ENCODE data around the gene CARD10. TPM values are rescaled to one million over a fixed set of nuclear protein-coding genes. Genes with fewer than 3 reads are reported as not detected.

CARD10 gene
- polyA plus RNA-seq, 1 of the 3 experiments (the other 2 are of a cell fraction) = 14.5 TPM

DNA sequence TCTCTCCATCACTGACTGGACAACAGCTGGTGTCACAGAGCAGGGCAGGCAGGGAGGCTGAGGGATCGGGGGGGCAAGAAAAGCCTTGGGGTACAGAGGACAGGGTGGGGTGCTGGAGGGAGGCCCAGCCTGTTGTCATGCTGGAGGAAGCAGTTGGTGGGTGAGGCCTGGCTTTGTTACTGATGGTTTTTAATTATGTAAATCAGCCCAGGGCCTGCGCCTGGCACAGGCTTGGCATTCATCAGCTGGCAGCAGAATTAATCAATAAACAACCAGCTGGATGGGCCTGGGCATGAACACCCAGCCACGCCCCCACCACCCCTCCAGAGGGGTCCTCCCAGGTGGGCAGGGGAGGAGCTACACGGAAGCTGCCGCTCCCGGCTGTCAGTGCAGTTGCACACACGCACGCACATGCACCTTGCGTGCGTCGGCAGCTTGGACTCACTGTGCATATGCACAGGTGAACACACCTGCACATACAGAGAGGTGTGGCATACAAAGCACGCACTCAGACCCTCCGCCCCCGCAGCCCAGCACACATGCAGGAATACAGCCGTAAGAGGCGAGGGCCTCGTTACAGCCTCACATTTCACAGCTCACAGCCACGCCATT is 70.6 kb downstream of the CARD10 start:
- Histone ChIP-seq H3K9me3 (no peaks in the 10 kb centered on the region), H3K4me1 (ENCODE audit: control insufficient read depth in 1 of 2, insufficient read depth in 2 of 2, low read depth in 1 of 2, low read length in 1 of 2) (no peaks in the 10 kb centered on the region; a peak in 1 of 4 replicates), H3K27ac (ENCODE audit: low read depth in 2 of 2, low read length in 1 of 2) (no peak overlapping the region), H3K9me2 (no peaks in the 10 kb centered on the region), H3K79me2 (ENCODE audit: insufficient read depth) (no peaks in the 10 kb centered on the region), H3K36me3 (replicated peaks in 1 of 2; ENCODE audit: control insufficient read depth in 1 of 2, insufficient read depth in 2 of 2, low read length in 1 of 2) (no peaks in the 10 kb centered on the region), H3K4me3 (ENCODE audit: low read depth in 2 of 2, low read length in 1 of 2) (no peak overlapping the region), H3K9ac (no peak overlapping the region), H4K20me1 (ENCODE audit: insufficient read depth) (no peaks in the 10 kb centered on the region), H3F3A (replicated peaks; ENCODE audit: insufficient read depth) (no peaks in the 10 kb centered on the region), H2AFZ (ENCODE audit: low read depth) (no peak overlapping the region), H3K4me2 (no peak overlapping the region), H3K27me3 (ENCODE audit: insufficient read depth) (no peaks in the 10 kb centered on the region)
- CTCF ChIA-PET = interaction anchor here (1.0 to 6.2 kb wide), 7 partner anchors 9 to 181 kb away, joined by 3 to 33 read pairs (median 6); no protein-coding TSS in a partner anchor
- POLR2A ChIA-PET = no interaction called here
- no peak for DNase-seq
- no peak for TF ChIP-seq GABPA (IDR thresholded peaks at IDR 0.05; ENCODE audit: low read depth)
- no peak for TF ChIP-seq JUND (IDR thresholded peaks at IDR 0.05)
- no peak for TF ChIP-seq TCF12 (IDR thresholded peaks at IDR 0.05)
- TF ChIP-seq, protein P1, sequence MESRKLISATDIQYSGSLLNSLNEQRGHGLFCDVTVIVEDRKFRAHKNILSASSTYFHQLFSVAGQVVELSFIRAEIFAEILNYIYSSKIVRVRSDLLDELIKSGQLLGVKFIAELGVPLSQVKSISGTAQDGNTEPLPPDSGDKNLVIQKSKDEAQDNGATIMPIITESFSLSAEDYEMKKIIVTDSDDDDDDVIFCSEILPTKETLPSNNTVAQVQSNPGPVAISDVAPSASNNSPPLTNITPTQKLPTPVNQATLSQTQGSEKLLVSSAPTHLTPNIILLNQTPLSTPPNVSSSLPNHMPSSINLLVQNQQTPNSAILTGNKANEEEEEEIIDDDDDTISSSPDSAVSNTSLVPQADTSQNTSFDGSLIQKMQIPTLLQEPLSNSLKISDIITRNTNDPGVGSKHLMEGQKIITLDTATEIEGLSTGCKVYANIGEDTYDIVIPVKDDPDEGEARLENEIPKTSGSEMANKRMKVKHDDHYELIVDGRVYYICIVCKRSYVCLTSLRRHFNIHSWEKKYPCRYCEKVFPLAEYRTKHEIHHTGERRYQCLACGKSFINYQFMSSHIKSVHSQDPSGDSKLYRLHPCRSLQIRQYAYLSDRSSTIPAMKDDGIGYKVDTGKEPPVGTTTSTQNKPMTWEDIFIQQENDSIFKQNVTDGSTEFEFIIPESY (IDR thresholded peaks at IDR 0.05; ENCODE audit: borderline replicate concordance, low read depth) = no peak
- TF ChIP-seq EP300 (IDR thresholded peaks at IDR 0.05; ENCODE audit: borderline replicate concordance in 1 of 2, low read depth in 1 of 2, low read length in 1 of 2) = no peak
- no peak for TF ChIP-seq CHD2 (IDR thresholded peaks at IDR 0.05; ENCODE audit: low read length, partially characterized antibody)
- TF ChIP-seq, protein P2, sequence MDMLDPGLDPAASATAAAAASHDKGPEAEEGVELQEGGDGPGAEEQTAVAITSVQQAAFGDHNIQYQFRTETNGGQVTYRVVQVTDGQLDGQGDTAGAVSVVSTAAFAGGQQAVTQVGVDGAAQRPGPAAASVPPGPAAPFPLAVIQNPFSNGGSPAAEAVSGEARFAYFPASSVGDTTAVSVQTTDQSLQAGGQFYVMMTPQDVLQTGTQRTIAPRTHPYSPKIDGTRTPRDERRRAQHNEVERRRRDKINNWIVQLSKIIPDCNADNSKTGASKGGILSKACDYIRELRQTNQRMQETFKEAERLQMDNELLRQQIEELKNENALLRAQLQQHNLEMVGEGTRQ (IDR thresholded peaks at IDR 0.05; ENCODE audit: borderline replicate concordance, low read depth, low read length) = no peak
- 78% methylated on average over 7 of the region's 18 CpGs for WGBS (ENCODE audit: low lambda C conversion rate)

DNA sequence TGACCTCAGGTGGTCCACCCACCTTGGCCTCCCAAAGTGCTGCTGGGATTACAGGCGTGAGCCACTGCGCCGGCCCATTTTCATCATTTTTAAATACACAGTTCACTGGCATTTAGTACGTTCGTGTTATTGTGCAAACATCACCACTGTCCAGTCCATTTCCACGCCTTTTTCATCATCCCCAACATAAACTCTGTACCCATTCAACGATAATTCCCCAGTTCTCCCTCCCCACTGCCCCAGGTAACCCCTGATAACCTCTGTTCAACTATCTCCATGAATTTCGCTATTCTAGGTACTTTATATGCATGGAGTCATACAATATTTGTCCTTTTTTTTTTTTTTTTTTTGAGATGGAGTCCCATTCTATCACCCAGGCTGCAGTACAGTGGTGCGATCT is 73.7 kb downstream of the CARD10 start:
- ChIA-PET POLR2A (no interaction called here), CTCF (interaction anchor here (0.8 to 6.2 kb wide), 6 partner anchors 10 to 247 kb away, joined by 3 to 33 read pairs (median 4); no protein-coding TSS in a partner anchor)
- H2AFZ ChIP-seq (ENCODE audit: low read depth) = no peak overlapping the region
- no peak for DNase-seq
- 89% methylated on average over 9 of the region's 9 CpGs for WGBS (ENCODE audit: low lambda C conversion rate)
- no peak overlapping the region for H3K9ac ChIP-seq
- H3K9me2 ChIP-seq = no peaks in the 10 kb centered on the region
- no peaks in the 10 kb centered on the region for H3K79me2 ChIP-seq (ENCODE audit: insufficient read depth)
- no peaks in the 10 kb centered on the region; a peak in 1 of 4 replicates for H3K4me1 ChIP-seq (ENCODE audit: control insufficient read depth in 1 of 2, insufficient read depth in 2 of 2, low read depth in 1 of 2, low read length in 1 of 2)
- H3K27ac ChIP-seq (ENCODE audit: low read depth in 2 of 2, low read length in 1 of 2) = no peak overlapping the region
- no peaks in the 10 kb centered on the region for H3K27me3 ChIP-seq (ENCODE audit: insufficient read depth)
- no peaks in the 10 kb centered on the region for H3K36me3 ChIP-seq (replicated peaks in 1 of 2; ENCODE audit: control insufficient read depth in 1 of 2, insufficient read depth in 2 of 2, low read length in 1 of 2)
- H3K9me3 ChIP-seq = no peaks in the 10 kb centered on the region
- no peaks in the 10 kb centered on the region for H4K20me1 ChIP-seq (ENCODE audit: insufficient read depth)
- H3K4me3 ChIP-seq (ENCODE audit: low read depth in 2 of 2, low read length in 1 of 2) = no peak overlapping the region
- H3F3A ChIP-seq (replicated peaks; ENCODE audit: insufficient read depth) = no peaks in the 10 kb centered on the region
- no peak overlapping the region for H3K4me2 ChIP-seq
- TF ChIP-seq RAD21 (IDR thresholded peaks at IDR 0.05; ENCODE audit: low read length) (no peak), RCOR1 (IDR thresholded peaks at IDR 0.05; ENCODE audit: low read length) (no peak), TCF12 (IDR thresholded peaks at IDR 0.05) (no peak), TAF1 (IDR thresholded peaks at IDR 0.05; ENCODE audit: borderline replicate concordance, low read depth, low read length) (no peak), NRF1 (IDR thresholded peaks at IDR 0.05; ENCODE audit: low read depth, low read length) (no peak)
- TF ChIP-seq, protein P3, sequence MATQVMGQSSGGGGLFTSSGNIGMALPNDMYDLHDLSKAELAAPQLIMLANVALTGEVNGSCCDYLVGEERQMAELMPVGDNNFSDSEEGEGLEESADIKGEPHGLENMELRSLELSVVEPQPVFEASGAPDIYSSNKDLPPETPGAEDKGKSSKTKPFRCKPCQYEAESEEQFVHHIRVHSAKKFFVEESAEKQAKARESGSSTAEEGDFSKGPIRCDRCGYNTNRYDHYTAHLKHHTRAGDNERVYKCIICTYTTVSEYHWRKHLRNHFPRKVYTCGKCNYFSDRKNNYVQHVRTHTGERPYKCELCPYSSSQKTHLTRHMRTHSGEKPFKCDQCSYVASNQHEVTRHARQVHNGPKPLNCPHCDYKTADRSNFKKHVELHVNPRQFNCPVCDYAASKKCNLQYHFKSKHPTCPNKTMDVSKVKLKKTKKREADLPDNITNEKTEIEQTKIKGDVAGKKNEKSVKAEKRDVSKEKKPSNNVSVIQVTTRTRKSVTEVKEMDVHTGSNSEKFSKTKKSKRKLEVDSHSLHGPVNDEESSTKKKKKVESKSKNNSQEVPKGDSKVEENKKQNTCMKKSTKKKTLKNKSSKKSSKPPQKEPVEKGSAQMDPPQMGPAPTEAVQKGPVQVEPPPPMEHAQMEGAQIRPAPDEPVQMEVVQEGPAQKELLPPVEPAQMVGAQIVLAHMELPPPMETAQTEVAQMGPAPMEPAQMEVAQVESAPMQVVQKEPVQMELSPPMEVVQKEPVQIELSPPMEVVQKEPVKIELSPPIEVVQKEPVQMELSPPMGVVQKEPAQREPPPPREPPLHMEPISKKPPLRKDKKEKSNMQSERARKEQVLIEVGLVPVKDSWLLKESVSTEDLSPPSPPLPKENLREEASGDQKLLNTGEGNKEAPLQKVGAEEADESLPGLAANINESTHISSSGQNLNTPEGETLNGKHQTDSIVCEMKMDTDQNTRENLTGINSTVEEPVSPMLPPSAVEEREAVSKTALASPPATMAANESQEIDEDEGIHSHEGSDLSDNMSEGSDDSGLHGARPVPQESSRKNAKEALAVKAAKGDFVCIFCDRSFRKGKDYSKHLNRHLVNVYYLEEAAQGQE (IDR thresholded peaks at IDR 0.05; ENCODE audit: low read depth, low read length) = no peak
- TF ChIP-seq, protein P2 (IDR thresholded peaks at IDR 0.05; ENCODE audit: borderline replicate concordance, low read depth, low read length) = no peak
- TF ChIP-seq, protein P4, sequence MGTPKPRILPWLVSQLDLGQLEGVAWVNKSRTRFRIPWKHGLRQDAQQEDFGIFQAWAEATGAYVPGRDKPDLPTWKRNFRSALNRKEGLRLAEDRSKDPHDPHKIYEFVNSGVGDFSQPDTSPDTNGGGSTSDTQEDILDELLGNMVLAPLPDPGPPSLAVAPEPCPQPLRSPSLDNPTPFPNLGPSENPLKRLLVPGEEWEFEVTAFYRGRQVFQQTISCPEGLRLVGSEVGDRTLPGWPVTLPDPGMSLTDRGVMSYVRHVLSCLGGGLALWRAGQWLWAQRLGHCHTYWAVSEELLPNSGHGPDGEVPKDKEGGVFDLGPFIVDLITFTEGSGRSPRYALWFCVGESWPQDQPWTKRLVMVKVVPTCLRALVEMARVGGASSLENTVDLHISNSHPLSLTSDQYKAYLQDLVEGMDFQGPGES (IDR thresholded peaks at IDR 0.05; ENCODE audit: low read depth, low read length) = no peak
- TF ChIP-seq, protein P1 (IDR thresholded peaks at IDR 0.05; ENCODE audit: borderline replicate concordance, low read depth) = no peak
- TF ChIP-seq, protein P5, sequence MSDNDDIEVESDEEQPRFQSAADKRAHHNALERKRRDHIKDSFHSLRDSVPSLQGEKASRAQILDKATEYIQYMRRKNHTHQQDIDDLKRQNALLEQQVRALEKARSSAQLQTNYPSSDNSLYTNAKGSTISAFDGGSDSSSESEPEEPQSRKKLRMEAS (IDR thresholded peaks at IDR 0.05; ENCODE audit: low read depth) = no peak

Measured in SK-N-SH (cell line).